H1 (cell line): ENCODE data around the gene SLC38A10. TPM values are rescaled to one million over a fixed set of nuclear protein-coding genes. Genes with fewer than 3 reads are reported as not detected.

ENCODE experiments used
- CTCF ChIA-PET: fragments of 300-600 bp; sonication (Branson Sonifier 250); formaldehyde crosslinking; loops from one replicate; lab custom pipeline; 2021; ENCODE audit not compliant: partially characterized antibody; lab: Charles Lee
- POLR2A ChIA-PET: fragments of 300-600 bp; sonication (Branson Sonifier 250); formaldehyde crosslinking; loops from one replicate; lab custom pipeline; 2021; ENCODE audit warnings: inconsistent platforms; ENCODE audit not compliant: partially characterized antibody; lab: Charles Lee
- DNase-seq, 2 experiments: peaks; one replicate each; pipeline versions ENCODE4 v3.0.0 to v3.0.0-alpha.2; 2010 to 2022; ENCODE audit warnings: low spot score in 2 of 2, low read depth in 1 of 2, mixed read lengths in 1 of 2
- FAIRE-seq: peaks from 2 replicates; lab custom pipeline; 2011; peaks lifted over from hg19 to GRCh38; lab: Jason Lieb, UNC
- H2AFZ ChIP-seq: 2 replicates; pipeline ENCODE4 v1.8.1; 2012; ENCODE audit warnings: low read length, inconsistent platforms
- H2AK5ac ChIP-seq: 2 replicates; pipeline ENCODE4 v1.6.1; 2013; ENCODE audit warnings: low read depth, low read length
- H2BK120ac ChIP-seq: replicated peaks from 2 replicates; pipeline ENCODE3; 2013; ENCODE audit warnings: low read depth, low read length, inconsistent platforms
- H2BK12ac ChIP-seq: 2 replicates; pipeline ENCODE4 v1.6.1; 2013; ENCODE audit warnings: low read depth, low read length
- H2BK15ac ChIP-seq: 2 replicates; pipeline ENCODE4 v1.6.1; 2013; ENCODE audit warnings: low read length
- H2BK20ac ChIP-seq: 2 replicates; pipeline ENCODE4 v1.6.1; 2013; ENCODE audit warnings: low read length
- H2BK5ac ChIP-seq: 2 replicates; pipeline ENCODE4 v1.6.1; 2013; ENCODE audit warnings: low read depth, low read length
- H3K14ac ChIP-seq: 2 replicates; pipeline ENCODE4 v1.6.1; 2013; ENCODE audit warnings: inconsistent platforms; ENCODE audit not compliant: insufficient read length
- H3K18ac ChIP-seq: 2 replicates; pipeline ENCODE4 v1.6.1; 2013; ENCODE audit warnings: low read length; ENCODE audit errors: extremely low read depth
- H3K23ac ChIP-seq: 2 replicates; pipeline ENCODE4 v1.6.1; 2013; ENCODE audit warnings: inconsistent platforms; ENCODE audit not compliant: insufficient read length
- H3K23me2 ChIP-seq: 2 replicates; pipeline ENCODE4 v1.6.1; 2013; ENCODE audit warnings: low read depth, low read length
- H3K27ac ChIP-seq: 2 replicates; pipeline ENCODE4 v1.6.1; 2011; ENCODE audit warnings: low read depth, low read length, inconsistent platforms
- H3K27me3 ChIP-seq, 4 experiments: replicated peaks in 1 of 4; 1 replicate in 1 of 4; 2 replicates in 3 of 4; pipeline versions ENCODE4 v1.6.1 to v1.8.1; 2011 to 2013; ENCODE audit warnings: low read length in 3 of 4, mild to moderate bottlenecking in 3 of 4, inconsistent platforms in 2 of 4, mixed read lengths in 2 of 4, moderate library complexity in 1 of 4; ENCODE audit not compliant: control insufficient read depth in 3 of 4, insufficient read depth in 3 of 4; ENCODE audit errors: extremely low read depth in 1 of 4
- H3K36me3 ChIP-seq, 4 experiments: 2 replicates each; pipeline versions ENCODE4 v1.6.1 to v1.8.1; 2011 to 2013; ENCODE audit warnings: mild to moderate bottlenecking in 4 of 4, low read length in 3 of 4, moderate library complexity in 2 of 4, control low read depth in 1 of 4, inconsistent platforms in 1 of 4; ENCODE audit not compliant: insufficient read depth in 4 of 4, control insufficient read depth in 2 of 4
- H3K4ac ChIP-seq: replicated peaks from 2 replicates; pipeline ENCODE3; 2013; ENCODE audit warnings: low read length, low read depth, mixed read lengths, inconsistent platforms; ENCODE audit not compliant: insufficient read length
- H3K4me1 ChIP-seq, 4 experiments: replicated peaks in 1 of 4; 1 replicate in 1 of 4; 2 replicates in 3 of 4; pipeline versions ENCODE4 v1.6.1 to v1.8.1; 2011 to 2013; ENCODE audit warnings: low read length in 3 of 4, inconsistent platforms in 2 of 4, mixed read lengths in 1 of 4; ENCODE audit not compliant: insufficient read depth in 4 of 4, control insufficient read depth in 3 of 4
- H3K4me2 ChIP-seq, 2 experiments: 2 replicates each; pipeline versions ENCODE4 v1.6.1 to v1.8.1; 2011 to 2013; ENCODE audit warnings: low read depth in 2 of 2, low read length in 2 of 2, control low read depth in 1 of 2, inconsistent platforms in 1 of 2, mild to moderate bottlenecking in 1 of 2; ENCODE audit not compliant: insufficient read depth in 1 of 2
- H3K4me3 ChIP-seq, 4 experiments: fragments of 200-600, 300-600 bp in 1 of 4; sonication (generic), shearing (Covaris generic), sonication (Bioruptor Twin) in 1 of 4; 2 replicates each; pipeline versions ENCODE4 v1.5.1 to v1.8.1; 2011 to 2016; ENCODE audit warnings: low read length in 4 of 4, low read depth in 3 of 4, control low read depth in 2 of 4, inconsistent platforms in 2 of 4, mild to moderate bottlenecking in 2 of 4, mixed read lengths in 1 of 4, moderate library complexity in 1 of 4; ENCODE audit not compliant: insufficient read depth in 2 of 4; ENCODE audit errors: extremely low read depth in 1 of 4
- H3K56ac ChIP-seq: replicated peaks from 2 replicates; pipeline ENCODE3; 2013; ENCODE audit warnings: low read depth, mild to moderate bottlenecking, mixed read lengths, low read length, inconsistent platforms; ENCODE audit not compliant: insufficient read length
- H3K79me1 ChIP-seq: 2 replicates; pipeline ENCODE4 v1.6.1; 2013; ENCODE audit warnings: low read depth, low read length, control low read depth
- H3K79me2 ChIP-seq, 2 experiments: 2 replicates each; pipeline versions ENCODE4 v1.6.1 to v1.8.1; 2012 to 2013; ENCODE audit warnings: low read length in 2 of 2, mild to moderate bottlenecking in 2 of 2, inconsistent platforms in 1 of 2; ENCODE audit not compliant: insufficient read depth in 2 of 2, control insufficient read depth in 1 of 2
- H3K9ac ChIP-seq, 4 experiments: replicated peaks in 1 of 4; 1 replicate in 1 of 4; 2 replicates in 3 of 4; pipeline versions ENCODE4 v1.6.1 to v1.8.1; 2011 to 2013; ENCODE audit warnings: low read depth in 3 of 4, low read length in 3 of 4, control low read depth in 2 of 4, mild to moderate bottlenecking in 2 of 4, moderate library complexity in 2 of 4, inconsistent platforms in 1 of 4; ENCODE audit errors: extremely low read depth in 1 of 4
- H3K9me3 ChIP-seq, 2 experiments: 2 replicates each; pipeline versions ENCODE4 v1.6.1 to v1.8.1; 2012 to 2013; ENCODE audit warnings: mild to moderate bottlenecking in 2 of 2, moderate library complexity in 2 of 2, control low read depth in 1 of 2, inconsistent platforms in 1 of 2, low read depth in 1 of 2, low read length in 1 of 2, mixed read lengths in 1 of 2; ENCODE audit not compliant: insufficient read depth in 2 of 2
- H4K20me1 ChIP-seq, 2 experiments: replicated peaks in 1 of 2; 2 replicates each; pipeline versions ENCODE3 to v1.8.1; 2011 to 2013; ENCODE audit warnings: inconsistent platforms in 2 of 2, low read length in 2 of 2, mild to moderate bottlenecking in 1 of 2; ENCODE audit not compliant: insufficient read depth in 2 of 2, control insufficient read depth in 1 of 2
- H4K5ac ChIP-seq: 2 replicates; pipeline ENCODE4 v1.6.1; 2013; ENCODE audit warnings: low read length, low read depth, mixed read lengths, inconsistent platforms; ENCODE audit not compliant: insufficient read length
- H4K8ac ChIP-seq: 2 replicates; pipeline ENCODE4 v1.8.0; 2013; ENCODE audit warnings: mild to moderate bottlenecking, moderate library complexity, low read length, inconsistent platforms; ENCODE audit not compliant: insufficient read depth; ENCODE audit errors: extremely low read depth
- H4K91ac ChIP-seq: replicated peaks from 2 replicates; pipeline ENCODE3; 2013; ENCODE audit warnings: low read length, mixed read lengths, inconsistent platforms; ENCODE audit not compliant: insufficient read length
- ATF3 ChIP-seq: IDR thresholded peaks from 2 replicates; pipeline ENCODE4 v1.6.1; 2011; ENCODE audit warnings: low read depth, mild to moderate bottlenecking, low read length; ENCODE audit not compliant: insufficient read depth
- SRF ChIP-seq: IDR thresholded peaks from 2 replicates; pipeline ENCODE4 v1.6.1; 2011; ENCODE audit warnings: mild to moderate bottlenecking, low read depth, low read length, moderate library complexity
- WGBS, 2 experiments: shearing (Covaris generic) in 1 of 2; methylation state at CpG; one replicate each; pipeline versions ENCODE4 v1.1.6 to v1.1.7; 2013 to 2015; ENCODE audit warnings: low lambda C conversion rate in 2 of 2, mixed read lengths in 2 of 2, inconsistent platforms in 1 of 2, low coverage in 1 of 2, missing lambda C conversion rate in 1 of 2; ENCODE audit not compliant: insufficient replicate concordance in 2 of 2, insufficient coverage in 1 of 2, insufficient read length in 1 of 2; ENCODE audit errors: extremely low coverage in 1 of 2, missing lambda C conversion rate in 1 of 2; 5-methylcytosine and 5-hydroxymethylcytosine counted together
- polyA plus RNA-seq, 7 experiments: library from polyadenylated mRNA; depleted of rRNA in 3 of 7; stranded (reverse) in 5 of 7; unstranded in 2 of 7; fragments of >200 nt in 5 of 7; fragments of 200-250 nt in 2 of 7; gene quantifications; 1 replicate in 5 of 7; 2 replicates in 1 of 7; 4 replicates in 1 of 7; pipeline versions ENCODE4 v1.2.1 to v1.2.3, GENCODE V29; 2011 to 2013; ENCODE audit warnings: missing spikeins in 2 of 7, mixed read lengths in 2 of 7
- total RNA-seq: library from RNA; stranded (reverse); fragmentation: NEBNext Ultra II Directional; extraction: Animal tissue kit (Norgen Biotek cat#: 25700); gene quantifications from 2 replicates; pipeline ENCODE4 v1.2.1, GENCODE V29; 2021

The SLC38A10 gene
- total and polyA plus RNA-seq, 2 of the 8 experiments (the other 6 are each of a cell fraction or from before 2014, with no cell fraction given) = 26.4 to 41.0 TPM

GRCh38 chr17:81212365-81212764 is 82.7 kb downstream of the SLC38A10 start:
- no peaks in the 10 kb centered on the region for H3K9me3 ChIP-seq
- no peak for TF ChIP-seq SRF
- TF ChIP-seq ATF3 = no peak
- no peak overlapping the region for H2BK120ac ChIP-seq
- no peak overlapping the region for H3K23ac ChIP-seq
- no peak overlapping the region for H2AFZ ChIP-seq
- H3K27me3 ChIP-seq = no peaks in the 10 kb centered on the region
- H3K4me2 ChIP-seq = no peak overlapping the region
- WGBS, 2 experiments = 99% methylated on average over 8 of the region's 9 CpGs; no CpG with 5 or more reads in 1 of the 2 experiments
- H4K5ac ChIP-seq = no peak overlapping the region
- H3K4me3 ChIP-seq = no peak overlapping the region
- no peak overlapping the region for H2BK12ac ChIP-seq
- peaks cover 3% of the 10 kb centered on the region; the same call in 1 of the 2 replicates for H3K23me2 ChIP-seq
- H4K91ac ChIP-seq = no peak overlapping the region
- ChIA-PET CTCF (interaction anchor here (2.9 kb wide), 1 partner anchor 12 kb away, joined by 16 read pairs; no protein-coding TSS in a partner anchor), POLR2A (no interaction called here)
- H3K36me3 ChIP-seq = peaks cover 0 to 3% (median 0%) of the 10 kb centered on the region in 4 experiments; a peak in 1 of 8 replicates
- peaks cover 7% of the 10 kb centered on the region; the same call in 1 of the 2 replicates for H3K79me1 ChIP-seq
- no peak overlapping the region for H3K27ac ChIP-seq
- no peak overlapping the region for H2AK5ac ChIP-seq
- H3K4ac ChIP-seq = no peak overlapping the region
- H3K14ac ChIP-seq = no peak overlapping the region
- H3K4me1 ChIP-seq = no peaks in the 10 kb centered on the region; a peak in 1 of 7 replicates
- H3K18ac ChIP-seq = no peak overlapping the region
- H3K79me2 ChIP-seq = no peaks in the 10 kb centered on the region; a peak in 2 of 4 replicates
- DNase-seq (no peak), FAIRE-seq (no peak)
- no peak overlapping the region for H4K8ac ChIP-seq
- H2BK5ac ChIP-seq = no peak overlapping the region
- H4K20me1 ChIP-seq = peaks cover 3 to 12% of the 10 kb centered on the region in 2 experiments
- no peak overlapping the region for H2BK20ac ChIP-seq
- H2BK15ac ChIP-seq = no peak overlapping the region
- H3K56ac ChIP-seq = no peak overlapping the region
- no peak overlapping the region for H3K9ac ChIP-seq
